GM12878 (cell line): ENCODE measurements around the gene CLDN34. TPM values are rescaled to one million over a fixed set of nuclear protein-coding genes. Genes with fewer than 3 reads are reported as not detected.

Source experiments
- ATAC-seq: fragments of 200-7000 bp; cut with Tn5 transposase; 3 replicates; pipeline ENCODE4 v1.9.1; 2020; ENCODE audit warnings: mild to moderate bottlenecking, moderate library complexity
- BruUV-seq: library from RNA; stranded (reverse); fragments of 400-500 nt; replicated peaks from 2 replicates; lab custom pipeline; 2021; lab: Mats Ljungman, UMichigan
- CTCF ChIA-PET: fragments of 300-600 bp; sonication (Branson Sonifier 250); formaldehyde crosslinking; extraction: SDS; loops from one replicate; lab custom pipeline; 2021; ENCODE audit warnings: inconsistent platforms; lab: Yijun Ruan, JAX
- POLR2A ChIA-PET: fragments of 350-600 bp; formaldehyde crosslinking; extraction: SDS; loops from one replicate; lab custom pipeline; 2021; ENCODE audit warnings: inconsistent platforms; lab: Charles Lee
- RAD21 ChIA-PET: fragments of 300-600 bp; sonication (Branson Sonifier 250); formaldehyde crosslinking; loops from one replicate; lab custom pipeline; 2023; ENCODE audit warnings: antibody characterized with exemption; ENCODE audit not compliant: unreplicated experiment; lab: Charles Lee
- SMC1A ChIA-PET: fragments of 300-600 bp; sonication (Branson Sonifier 250); formaldehyde crosslinking; loops from one replicate; lab custom pipeline; 2023; ENCODE audit not compliant: unreplicated experiment, uncharacterized antibody; lab: Charles Lee
- DNase-seq: peaks from one replicate; pipeline ENCODE4 v3.0.0-alpha.2; 2011; ENCODE audit warnings: low read depth, low spot score
- FAIRE-seq: peaks from 3 replicates; lab custom pipeline; 2011; peaks lifted over from hg19 to GRCh38; lab: Jason Lieb, UNC
- H2AFZ ChIP-seq: 2 replicates; pipeline ENCODE4 v1.6.0; 2011; ENCODE audit warnings: low read depth, low read length, control low read depth; ENCODE audit not compliant: control insufficient read depth
- H3K27ac ChIP-seq: 2 replicates; pipeline ENCODE4 v1.5.1; 2011; ENCODE audit warnings: control low read depth; ENCODE audit not compliant: control insufficient read depth, insufficient read depth
- H3K27me3 ChIP-seq, 2 experiments: replicated peaks in 1 of 2; 2 replicates each; pipeline versions ENCODE4 v1.6.0 to v1.6.1; 2011; ENCODE audit warnings: low read length in 1 of 2; ENCODE audit not compliant: control insufficient read depth in 2 of 2, insufficient read depth in 2 of 2
- H3K36me3 ChIP-seq, 2 experiments: 2 replicates each; pipeline ENCODE4 v1.5.1; 2011; ENCODE audit warnings: low read length in 1 of 2; ENCODE audit not compliant: control insufficient read depth in 2 of 2, insufficient read depth in 2 of 2
- H3K4me1 ChIP-seq: 2 replicates; pipeline ENCODE4 v1.6.1; 2011; ENCODE audit warnings: mild to moderate bottlenecking, low read length, moderate library complexity, mixed read lengths; ENCODE audit not compliant: control insufficient read depth, insufficient read depth
- H3K4me2 ChIP-seq: 2 replicates; pipeline ENCODE4 v1.6.0; 2011; ENCODE audit warnings: control low read depth; ENCODE audit not compliant: control insufficient read depth, insufficient read depth
- H3K4me3 ChIP-seq: fragments of 200-600 bp; sonication (generic); 2 replicates; pipeline ENCODE4 v1.5.1; 2016
- H3K79me2 ChIP-seq: 2 replicates; pipeline ENCODE4 v1.6.0; 2011; ENCODE audit warnings: low read length; ENCODE audit not compliant: control insufficient read depth, insufficient read depth
- H3K9ac ChIP-seq: 2 replicates; pipeline ENCODE4 v1.8.0; 2011; ENCODE audit warnings: low read length, control low read depth, mixed read lengths; ENCODE audit not compliant: control insufficient read depth, insufficient read depth
- H3K9me3 ChIP-seq: replicated peaks from 3 replicates; pipeline ENCODE4 v1.5.1; 2011; ENCODE audit warnings: mild to moderate bottlenecking, low read length; ENCODE audit not compliant: control insufficient read depth, insufficient read depth
- H4K20me1 ChIP-seq: 2 replicates; pipeline ENCODE4 v1.6.0; 2011; ENCODE audit not compliant: control insufficient read depth, insufficient read depth
- E2F4 ChIP-seq: IDR thresholded peaks from 2 replicates; pipeline ENCODE4 v1.6.1; 2012; ENCODE audit warnings: low read depth, low read length, improper control_type of control experiment
- EZH2 ChIP-seq: IDR thresholded peaks from 2 replicates; pipeline ENCODE4 v1.6.1; 2012; ENCODE audit warnings: low read depth, mild to moderate bottlenecking, control low read depth, inconsistent platforms, low read length, borderline replicate concordance; ENCODE audit not compliant: control insufficient read depth
- MXI1 ChIP-seq: fragments of 150-350 bp; IDR thresholded peaks from 2 replicates; pipeline ENCODE4 v1.6.1; 2011; ENCODE audit warnings: low read depth, mild to moderate bottlenecking, inconsistent platforms, low read length, improper control_type of control experiment
- NBN ChIP-seq: fragments of 450-650 bp; IDR thresholded peaks from 2 replicates; pipeline ENCODE4 v1.6.1; 2016
- RB1 ChIP-seq: fragments of 450-650 bp; formaldehyde crosslinking; IDR thresholded peaks from 2 replicates; pipeline ENCODE4 v1.6.1; 2017; ENCODE audit warnings: mild to moderate bottlenecking, borderline replicate concordance
- RFX5 ChIP-seq: IDR thresholded peaks from 2 replicates; pipeline ENCODE4 v1.6.1; 2011; ENCODE audit warnings: low read depth, low read length, improper control_type of control experiment
- SREBF2 ChIP-seq: IDR thresholded peaks from 2 replicates; pipeline ENCODE4 v1.6.1; 2012; ENCODE audit warnings: mild to moderate bottlenecking, low read length
- STAT3 ChIP-seq: IDR thresholded peaks from 2 replicates; pipeline ENCODE4 v1.6.1; 2011; ENCODE audit warnings: low read depth, low read length, improper control_type of control experiment
- ZBTB33 ChIP-seq: fragments of 450-650 bp; IDR thresholded peaks from 2 replicates; pipeline ENCODE4 v1.6.1; 2017; ENCODE audit warnings: mild to moderate bottlenecking
- WGBS: methylation state at CpG from one replicate; pipeline ENCODE4 v1.1.6; 2016; ENCODE audit warnings: low lambda C conversion rate; ENCODE audit not compliant: insufficient replicate concordance, insufficient coverage; ENCODE audit errors: missing lambda C conversion rate; 5-methylcytosine and 5-hydroxymethylcytosine counted together
- in situ Hi-C: fragments of 300-500 bp; cut with MboI; formaldehyde crosslinking; loops from 9 replicates; pipeline ENCODE4 v1.14.3; 2018; ENCODE audit warnings: mixed read lengths
- intact Hi-C: fragments of 100-400 bp; cut with micrococcal nuclease; formaldehyde crosslinking; loops from one replicate; pipeline ENCODE4 v1.14.2; 2022; ENCODE audit not compliant: unreplicated experiment
- polyA plus RNA-seq, 11 experiments: library from polyadenylated mRNA; depleted of rRNA in 4 of 11; unstranded in 6 of 11; stranded (reverse) in 5 of 11; fragments of >200 nt; fragmentation: Nextera tagmentation in 4 of 11; fragmentation: Illumina TruSeq in 1 of 11; extraction: Ambion mirVana in 4 of 11; extraction: Trizol in 1 of 11; gene quantifications; 1 replicate in 1 of 11; 2 replicates in 10 of 11; pipeline versions ENCODE4 v1.2.1 to v1.2.3, GENCODE V29; 2011 to 2016; ENCODE audit warnings: inconsistent platforms in 2 of 11, missing spikeins in 2 of 11, low read depth in 1 of 11
- total RNA-seq, 4 experiments: library from RNA; depleted of rRNA in 3 of 4; stranded (reverse); fragments of >200 nt in 3 of 4; fragmentation: Illumina TruSeq in 1 of 4; extraction: Trizol in 1 of 4; gene quantifications; 2 replicates each; pipeline versions ENCODE4 v1.2.1 to v1.2.3, GENCODE V29; 2013 to 2021

Gene CLDN34
- total and polyA plus RNA-seq, 10 of the 15 experiments (the other 5 are each of a cell fraction or from before 2014, with no cell fraction given) = not detected

- CTCF ChIA-PET = no interaction called here
- no peaks in the 10 kb centered on the region for H3K79me2 ChIP-seq
- intact Hi-C loops (no loop called here), in situ Hi-C loops (no loop called here)
- WGBS = 45% methylated on average over 5 of the region's 5 CpGs
- SMC1A ChIA-PET = no interaction called here
- no peak for ATAC-seq
- no peak for FAIRE-seq
- no peaks in the 10 kb centered on the region for H3K36me3 ChIP-seq
- H3K4me3 ChIP-seq = no peak overlapping the region
- H3K27me3 ChIP-seq = no peaks in the 10 kb centered on the region
- POLR2A ChIA-PET = no interaction called here
- RAD21 ChIA-PET = no interaction called here
- no peak overlapping the region for H2AFZ ChIP-seq
- TF ChIP-seq MXI1 (no peak), EZH2 (no peak), RFX5 (no peak), SREBF2 (no peak), RB1 (no peak), STAT3 (no peak), E2F4 (no peak)
- no peak overlapping the region for H3K4me2 ChIP-seq
- no peak for DNase-seq
- no peak overlapping the region for H3K9ac ChIP-seq
- no peaks in the 10 kb centered on the region for H3K4me1 ChIP-seq
- H4K20me1 ChIP-seq = no peaks in the 10 kb centered on the region
- no peaks in the 10 kb centered on the region; the same call in 2 of the 3 replicates for H3K9me3 ChIP-seq
- BruUV-seq = no TSS peak
- H3K27ac ChIP-seq = no peak overlapping the region
Observed at GRCh38 chrX:9921407-9921806, 45.8 kb upstream of the CLDN34 start.

GRCh38 chrX:9923357-9923756 lies 43.8 kb upstream of the CLDN34 start:
- no peaks in the 10 kb centered on the region for H3K4me1 ChIP-seq
- CTCF ChIA-PET = no interaction called here
- H3K79me2 ChIP-seq = no peaks in the 10 kb centered on the region
- no peak overlapping the region for H3K4me2 ChIP-seq
- intact Hi-C loops (no loop called here), in situ Hi-C loops (no loop called here)
- ATAC-seq (no peak), FAIRE-seq (no peak), DNase-seq (no peak)
- SMC1A ChIA-PET = no interaction called here
- no peak for TF ChIP-seq ZBTB33
- TF ChIP-seq NBN = no peak
- H3K4me3 ChIP-seq = no peak overlapping the region
- WGBS = 22% methylated on average over 5 of the region's 5 CpGs
- no peak overlapping the region for H2AFZ ChIP-seq
- no peak overlapping the region for H3K9ac ChIP-seq
- no peaks in the 10 kb centered on the region for H4K20me1 ChIP-seq
- BruUV-seq = no TSS peak
- H3K27me3 ChIP-seq = no peaks in the 10 kb centered on the region
- no peak overlapping the region for H3K27ac ChIP-seq
- POLR2A ChIA-PET = no interaction called here
- RAD21 ChIA-PET = no interaction called here
- no peaks in the 10 kb centered on the region; the same call in 2 of the 3 replicates for H3K9me3 ChIP-seq
- H3K36me3 ChIP-seq = no peaks in the 10 kb centered on the region
